HCT116 (cell line): ENCODE results near the gene TMEM132D. TPM values are rescaled to one million over a fixed set of nuclear protein-coding genes. Genes with fewer than 3 reads are reported as not detected.

Experiments used
- ATAC-seq: fragments of 200-7000 bp; cut with Tn5 transposase; 2 replicates; pipeline ENCODE4 v1.9.1; 2020; ENCODE audit warnings: mild to moderate bottlenecking, moderate library complexity
- BruUV-seq: library from RNA; stranded (reverse); fragments of 400-500 nt; replicated peaks from 2 replicates; lab custom pipeline; 2021; lab: Mats Ljungman, UMichigan
- CTCF ChIA-PET: fragments of 300-600 bp; sonication (Branson Sonifier 250); formaldehyde crosslinking; loops from one replicate; lab custom pipeline; 2021; ENCODE audit warnings: antibody characterized with exemption; lab: Charles Lee
- POLR2A ChIA-PET: fragments of 300-600, 350-600 bp; sonication (Branson Sonifier 250); formaldehyde crosslinking; loops from one replicate; lab custom pipeline; 2021; ENCODE audit warnings: antibody characterized with exemption; lab: Charles Lee
- RAD21 ChIA-PET, 2 experiments: fragments of 300-600 bp; sonication (Branson Sonifier 250); formaldehyde crosslinking; loops; one replicate each; lab custom pipeline; 2023; ENCODE audit warnings: low total read pairs in 2 of 2; ENCODE audit not compliant: uncharacterized antibody in 2 of 2, unreplicated experiment in 2 of 2, low non-redundant PET in 1 of 2; lab: Charles Lee
- DNase-seq: peaks from one replicate; pipeline ENCODE4 v3.0.0-alpha.2; 2010; ENCODE audit warnings: low read depth, low spot score
- H2AFZ ChIP-seq: fragments of 200-600 bp; shearing (Covaris generic), sonication (generic); 2 replicates; pipeline ENCODE4 v1.6.1; 2017; ENCODE audit warnings: low read depth, mixed run types, mixed read lengths, antibody characterized with exemption, low read length; ENCODE audit not compliant: poor library complexity, severe bottlenecking
- H3K27ac ChIP-seq: 2 replicates; pipeline ENCODE4 v1.5.1; 2012; ENCODE audit warnings: low read depth, low read length
- H3K27me3 ChIP-seq: fragments of 200-600 bp; sonication (generic); 2 replicates; pipeline ENCODE4 v1.6.1; 2016; ENCODE audit warnings: mixed run types, low read length, mixed read lengths; ENCODE audit not compliant: insufficient read depth
- H3K36me3 ChIP-seq, 2 experiments: fragments of 200-500 bp in 1 of 2; fragments of 200-600 bp in 1 of 2; sonication (Bioruptor generic) in 1 of 2; sonication (generic) in 1 of 2; 2 replicates each; pipeline versions ENCODE4 v1.5.1 to v1.6.1; 2014 to 2016; ENCODE audit warnings: low read length in 2 of 2, inconsistent platforms in 1 of 2, mixed read lengths in 1 of 2, mixed run types in 1 of 2; ENCODE audit not compliant: insufficient read depth in 2 of 2, control insufficient read depth in 1 of 2
- H3K4me1 ChIP-seq, 2 experiments: fragments of 200-600 bp in 1 of 2; sonication (generic) in 1 of 2; 2 replicates each; pipeline versions ENCODE4 v1.5.1 to v1.6.1; 2012 to 2017; ENCODE audit warnings: low read length in 2 of 2, inconsistent platforms in 1 of 2, mild to moderate bottlenecking in 1 of 2, mixed read lengths in 1 of 2, mixed run types in 1 of 2, moderate library complexity in 1 of 2; ENCODE audit not compliant: insufficient read depth in 2 of 2, control insufficient read depth in 1 of 2
- H3K4me2 ChIP-seq: fragments of 200-600 bp; sonication (generic); 2 replicates; pipeline ENCODE4 v1.6.1; 2017; ENCODE audit warnings: mixed run types, low read length, mixed read lengths
- H3K4me3 ChIP-seq, 2 experiments: fragments of 200-600 bp in 1 of 2; sonication (generic) in 1 of 2; replicated peaks in 1 of 2; 2 replicates each; pipeline ENCODE4 v1.5.1; 2011 to 2016; ENCODE audit warnings: low read length in 2 of 2, control low read depth in 1 of 2, low read depth in 1 of 2, mild to moderate bottlenecking in 1 of 2, mixed read lengths in 1 of 2, mixed run types in 1 of 2
- H3K79me2 ChIP-seq: fragments of 200-600 bp; sonication (generic); 2 replicates; pipeline ENCODE4 v1.6.1; 2017; ENCODE audit warnings: mild to moderate bottlenecking, mixed run types, low read length, moderate library complexity, mixed read lengths; ENCODE audit not compliant: insufficient read depth
- H3K9ac ChIP-seq: fragments of 200-600 bp; sonication (generic); 2 replicates; pipeline ENCODE4 v1.6.1; 2016; ENCODE audit warnings: low read length, mixed read lengths
- H3K9me2 ChIP-seq: fragments of 200-600 bp; sonication (generic), shearing (Covaris generic); 2 replicates; pipeline ENCODE4 v1.6.1; 2017; ENCODE audit warnings: mixed run types, mild to moderate bottlenecking, moderate library complexity; ENCODE audit not compliant: insufficient read depth
- H3K9me3 ChIP-seq, 2 experiments: fragments of 200-500 bp in 1 of 2; fragments of 200-600 bp in 1 of 2; sonication (Bioruptor generic) in 1 of 2; sonication (generic) in 1 of 2; 2 replicates each; pipeline ENCODE4 v1.6.1; 2014 to 2017; ENCODE audit warnings: low read length in 2 of 2, mixed read lengths in 2 of 2, inconsistent platforms in 1 of 2, low read depth in 1 of 2, mild to moderate bottlenecking in 1 of 2, mixed run types in 1 of 2, moderate library complexity in 1 of 2; ENCODE audit not compliant: control insufficient read depth in 1 of 2, insufficient read depth in 1 of 2
- H4K20me1 ChIP-seq: fragments of 200-600 bp; sonication (generic), shearing (Covaris generic); 2 replicates; pipeline ENCODE4 v1.6.1; 2017; ENCODE audit warnings: mixed run types, mild to moderate bottlenecking, moderate library complexity; ENCODE audit not compliant: insufficient read depth
- CEBPB ChIP-seq: IDR thresholded peaks from 2 replicates; pipeline ENCODE4 v1.6.1; 2012; ENCODE audit warnings: low read depth
- CTCF ChIP-seq, 3 experiments: fragments of 200-600 bp in 1 of 3; sonication (generic) in 1 of 3; IDR thresholded peaks in 2 of 3; conservative IDR thresholded peaks in 1 of 3; 2 replicates each; pipeline ENCODE4 v1.5.1; 2012 to 2017; ENCODE audit warnings: low read depth in 2 of 3, low read length in 2 of 3, antibody characterized with exemption in 1 of 3, borderline replicate concordance in 1 of 3, control low read depth in 1 of 3, mild to moderate bottlenecking in 1 of 3, mixed read lengths in 1 of 3, mixed run types in 1 of 3, moderate library complexity in 1 of 3; ENCODE audit not compliant: insufficient read depth in 1 of 3
- FOSL1 ChIP-seq: IDR thresholded peaks from 2 replicates; pipeline ENCODE4 v1.6.1; 2012; ENCODE audit warnings: low read depth
- SP1 ChIP-seq: IDR thresholded peaks from 2 replicates; pipeline ENCODE4 v1.6.1; 2012; ENCODE audit warnings: low read depth
- SRF ChIP-seq: IDR thresholded peaks from 2 replicates; pipeline ENCODE4 v1.6.1; 2012; ENCODE audit warnings: low read depth
- TCF7L2 ChIP-seq: IDR thresholded peaks from 2 replicates; pipeline ENCODE4 v1.7.0; 2011; ENCODE audit warnings: borderline replicate concordance, inconsistent platforms; ENCODE audit not compliant: insufficient read depth, insufficient read length; ENCODE audit errors: extremely low read depth
- ZNF274 ChIP-seq: fragments of 200-500 bp; sonication (Bioruptor generic); IDR thresholded peaks from 2 replicates; pipeline ENCODE4 v1.6.1; 2014; ENCODE audit warnings: mild to moderate bottlenecking, low read depth, low read length, inconsistent platforms
- intact Hi-C: fragments of 100-400 bp; cut with micrococcal nuclease; formaldehyde crosslinking; loops from 2 replicates; pipeline ENCODE4 v1.10.0; 2022
- total RNA-seq: library from RNA; stranded (reverse); gene quantifications from one replicate; pipeline ENCODE4 v1.2.1, GENCODE V29; 2021; ENCODE audit not compliant: unreplicated experiment
- TF ChIP-seq, protein P1 (sequence below): IDR thresholded peaks from 2 replicates; pipeline ENCODE4 v1.6.1; 2012
- TF ChIP-seq, protein P2 (sequence below): IDR thresholded peaks from 2 replicates; pipeline ENCODE4 v1.6.1; 2011; ENCODE audit warnings: mild to moderate bottlenecking, low read length, moderate library complexity; ENCODE audit not compliant: insufficient replicate concordance; ENCODE audit errors: extremely low read depth

TMEM132D gene
- total RNA-seq, 1 experiment from 2014 or later: not detected

GRCh38 chr12:129937426-129937825, 33.6 kb upstream of the TMEM132D start:
- H3K27me3 ChIP-seq: no peaks in the 10 kb centered on the region
- intact Hi-C loops: no loop called here

DNA sequence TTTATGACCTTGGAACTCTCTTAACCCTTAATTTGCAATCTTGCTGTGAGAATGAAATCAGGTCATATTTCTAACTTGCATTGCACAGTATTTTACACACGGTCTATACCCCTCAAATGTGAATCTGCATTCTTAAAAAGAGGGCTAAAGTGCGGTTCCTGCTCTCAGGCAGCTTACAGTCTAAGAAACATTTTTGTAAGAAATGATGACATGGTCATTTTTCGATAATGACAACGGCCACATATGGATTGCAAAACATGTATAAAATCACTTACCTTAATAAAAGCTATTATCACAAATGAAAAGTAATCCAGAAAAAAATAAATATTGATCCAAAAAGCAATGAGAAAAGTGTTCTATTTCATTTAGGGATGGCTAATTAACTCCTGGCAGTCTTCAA, 24.8 kb upstream of the TMEM132D start:
- ChIA-PET POLR2A (no interaction called here), CTCF (no interaction called here), RAD21 (no interaction called here)
- H3K27me3 ChIP-seq: no peaks in the 10 kb centered on the region
- no peak for DNase-seq
- peaks cover 5 to 12% of the 10 kb centered on the region in 2 experiments; a peak in 2 of 4 replicates for H3K9me3 ChIP-seq
- intact Hi-C loops: no loop called here
- no peak overlapping the region for H3K4me2 ChIP-seq
- no peaks in the 10 kb centered on the region for H3K79me2 ChIP-seq
- no peaks in the 10 kb centered on the region for H3K4me1 ChIP-seq
- ATAC-seq: no peak
- H3K9ac ChIP-seq: no peak overlapping the region
- no peaks in the 10 kb centered on the region for H3K36me3 ChIP-seq
- H3K9me2 ChIP-seq: no peaks in the 10 kb centered on the region
- no peak overlapping the region for H2AFZ ChIP-seq
- no peak for TF ChIP-seq TCF7L2
- no peak for TF ChIP-seq CEBPB
- TF ChIP-seq ZNF274: no peak
- no peak for TF ChIP-seq CTCF (IDR thresholded peaks at IDR 0.05 in 2 of 3, conservative IDR thresholded peaks at IDR 0.05 in 1 of 3; ENCODE audit: borderline replicate concordance in 1 of 3, insufficient read depth in 1 of 3, low read depth in 2 of 3, low read length in 2 of 3)
- TF ChIP-seq SP1: no peak
- TF ChIP-seq, protein P1, sequence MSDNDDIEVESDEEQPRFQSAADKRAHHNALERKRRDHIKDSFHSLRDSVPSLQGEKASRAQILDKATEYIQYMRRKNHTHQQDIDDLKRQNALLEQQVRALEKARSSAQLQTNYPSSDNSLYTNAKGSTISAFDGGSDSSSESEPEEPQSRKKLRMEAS: no peak
- H3K27ac ChIP-seq: no peak overlapping the region
- BruUV-seq: no TSS peak
- H3K4me3 ChIP-seq: no peak overlapping the region
- no peaks in the 10 kb centered on the region for H4K20me1 ChIP-seq

More at GRCh38 chr12:129937426-129937825, 33.6 kb upstream of the TMEM132D start:
- no peak overlapping the region for H3K9ac ChIP-seq
- H3K4me3 ChIP-seq: no peak overlapping the region
- H3K9me3 ChIP-seq: peaks cover 0 to 26% of the 10 kb centered on the region in 2 experiments; a peak in 2 of 4 replicates
- H3K79me2 ChIP-seq: no peaks in the 10 kb centered on the region
- no peak for TF ChIP-seq SP1
- TF ChIP-seq, protein P2, sequence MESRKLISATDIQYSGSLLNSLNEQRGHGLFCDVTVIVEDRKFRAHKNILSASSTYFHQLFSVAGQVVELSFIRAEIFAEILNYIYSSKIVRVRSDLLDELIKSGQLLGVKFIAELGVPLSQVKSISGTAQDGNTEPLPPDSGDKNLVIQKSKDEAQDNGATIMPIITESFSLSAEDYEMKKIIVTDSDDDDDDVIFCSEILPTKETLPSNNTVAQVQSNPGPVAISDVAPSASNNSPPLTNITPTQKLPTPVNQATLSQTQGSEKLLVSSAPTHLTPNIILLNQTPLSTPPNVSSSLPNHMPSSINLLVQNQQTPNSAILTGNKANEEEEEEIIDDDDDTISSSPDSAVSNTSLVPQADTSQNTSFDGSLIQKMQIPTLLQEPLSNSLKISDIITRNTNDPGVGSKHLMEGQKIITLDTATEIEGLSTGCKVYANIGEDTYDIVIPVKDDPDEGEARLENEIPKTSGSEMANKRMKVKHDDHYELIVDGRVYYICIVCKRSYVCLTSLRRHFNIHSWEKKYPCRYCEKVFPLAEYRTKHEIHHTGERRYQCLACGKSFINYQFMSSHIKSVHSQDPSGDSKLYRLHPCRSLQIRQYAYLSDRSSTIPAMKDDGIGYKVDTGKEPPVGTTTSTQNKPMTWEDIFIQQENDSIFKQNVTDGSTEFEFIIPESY: no peak
- TF ChIP-seq CEBPB: no peak
- TF ChIP-seq TCF7L2: no peak
- TF ChIP-seq SRF: no peak
- TF ChIP-seq FOSL1: no peak
- H3K9me2 ChIP-seq: no peaks in the 10 kb centered on the region
- ChIA-PET RAD21 (no interaction called here), CTCF (no interaction called here), POLR2A (no interaction called here)
- BruUV-seq: no TSS peak
- no peak overlapping the region for H3K27ac ChIP-seq
- no peak for ATAC-seq
- DNase-seq: no peak
- H3K36me3 ChIP-seq: no peaks in the 10 kb centered on the region
- H3K4me1 ChIP-seq: no peaks in the 10 kb centered on the region
- no peak overlapping the region for H2AFZ ChIP-seq
- H4K20me1 ChIP-seq: no peaks in the 10 kb centered on the region
- no peak overlapping the region for H3K4me2 ChIP-seq
